OCI-LY7 (cell line): Measurements from ENCODE around the gene NOXA1. TPM values are rescaled to one million over a fixed set of nuclear protein-coding genes. Genes with fewer than 3 reads are reported as not detected.

Experiments
- BruUV-seq: library from RNA; stranded (reverse); fragments of 400-500 nt; replicated peaks from 2 replicates; lab custom pipeline; 2021; lab: Mats Ljungman, UMichigan
- CTCF ChIA-PET: fragments of 300-600 bp; sonication (Branson Sonifier 250); formaldehyde crosslinking; loops from one replicate; lab custom pipeline; 2022; ENCODE audit warnings: antibody characterized with exemption; ENCODE audit not compliant: unreplicated experiment; lab: Charles Lee
- POLR2A ChIA-PET: fragments of 300-600 bp; sonication (Branson Sonifier 250); formaldehyde crosslinking; loops from one replicate; lab custom pipeline; 2022; ENCODE audit warnings: antibody characterized with exemption; lab: Charles Lee
- DNase-seq: peaks from one replicate; pipeline ENCODE4 v3.0.0-alpha.2; 2015; ENCODE audit warnings: low spot score
- H2AFZ ChIP-seq: fragments of 200-600 bp; sonication (generic), shearing (Covaris generic); 2 replicates; pipeline ENCODE4 v1.6.1; 2014; ENCODE audit warnings: mild to moderate bottlenecking, antibody characterized with exemption, low read length, moderate library complexity
- H3K27ac ChIP-seq: fragments of 200-600 bp; sonication (generic); 2 replicates; pipeline ENCODE4 v1.5.1; 2014; ENCODE audit warnings: mixed run types, low read depth, mild to moderate bottlenecking, moderate library complexity, low read length, inconsistent platforms; ENCODE audit not compliant: poor library complexity, severe bottlenecking
- H3K36me3 ChIP-seq: fragments of 200-600 bp; sonication (generic); 2 replicates; pipeline ENCODE4 v1.6.1; 2014; ENCODE audit warnings: mild to moderate bottlenecking, antibody characterized with exemption, low read length, moderate library complexity, mixed read lengths; ENCODE audit not compliant: insufficient read depth
- H3K4me1 ChIP-seq: fragments of 200-600 bp; sonication (generic); 2 replicates; pipeline ENCODE4 v1.5.1; 2014; ENCODE audit warnings: mild to moderate bottlenecking, low read length; ENCODE audit not compliant: insufficient read depth, poor library complexity, severe bottlenecking
- H3K4me2 ChIP-seq: fragments of 200-600 bp; sonication (generic); 2 replicates; pipeline ENCODE4 v1.6.1; 2014; ENCODE audit warnings: mild to moderate bottlenecking, low read length
- H3K4me3 ChIP-seq: fragments of 200-600 bp; sonication (generic); 2 replicates; pipeline ENCODE4 v1.5.1; 2014; ENCODE audit warnings: mild to moderate bottlenecking, low read depth, low read length; ENCODE audit not compliant: poor library complexity, severe bottlenecking
- H3K79me2 ChIP-seq: fragments of 200-600 bp; sonication (generic); 2 replicates; pipeline ENCODE4 v1.6.1; 2016; ENCODE audit warnings: low read depth, mild to moderate bottlenecking, low read length, moderate library complexity, mixed read lengths; ENCODE audit not compliant: insufficient read depth
- H3K9me2 ChIP-seq: fragments of 200-600 bp; sonication (generic); 2 replicates; pipeline ENCODE4 v1.6.1; 2016; ENCODE audit warnings: mild to moderate bottlenecking, low read length, mixed read lengths; ENCODE audit not compliant: insufficient read depth
- H3K9me3 ChIP-seq: fragments of 200-600 bp; sonication (generic); 2 replicates; pipeline ENCODE4 v1.6.1; 2014; ENCODE audit warnings: mild to moderate bottlenecking, mixed run types, low read length, mixed read lengths
- H4K20me1 ChIP-seq: fragments of 200-600 bp; sonication (generic); 2 replicates; pipeline ENCODE4 v1.6.1; 2014; ENCODE audit warnings: mild to moderate bottlenecking, antibody characterized with exemption, low read length, moderate library complexity, mixed read lengths; ENCODE audit not compliant: insufficient read depth
- EZH2phosphoT487 ChIP-seq: fragments of 200-600 bp; sonication (generic); IDR thresholded peaks from 2 replicates; pipeline ENCODE4 v1.6.1; 2018; ENCODE audit warnings: low read depth, borderline replicate concordance, mild to moderate bottlenecking, mixed run types, antibody characterized with exemption, low read length, moderate library complexity, mixed read lengths
- intact Hi-C: fragments of 100-400 bp; cut with micrococcal nuclease; formaldehyde crosslinking; loops from one replicate; pipeline ENCODE4 v1.10.0; 2022; ENCODE audit not compliant: unreplicated experiment
- total RNA-seq, 2 experiments: library from RNA; depleted of rRNA in 1 of 2; stranded (reverse); fragments of >200 nt in 1 of 2; shearing (Covaris generic) in 1 of 2; gene quantifications; 2 replicates each; pipeline ENCODE4 v1.2.3, GENCODE V29; 2014 to 2022
- TF ChIP-seq, protein P1 (sequence below): fragments of 200-600 bp; sonication (generic); conservative IDR thresholded peaks from 2 replicates; pipeline ENCODE4 v1.5.1; 2014; ENCODE audit warnings: mild to moderate bottlenecking, antibody characterized with exemption, low read length, moderate library complexity, mixed read lengths

NOXA1 gene
- total RNA-seq, 2 experiments from 2014 or later = not detected

DNA sequence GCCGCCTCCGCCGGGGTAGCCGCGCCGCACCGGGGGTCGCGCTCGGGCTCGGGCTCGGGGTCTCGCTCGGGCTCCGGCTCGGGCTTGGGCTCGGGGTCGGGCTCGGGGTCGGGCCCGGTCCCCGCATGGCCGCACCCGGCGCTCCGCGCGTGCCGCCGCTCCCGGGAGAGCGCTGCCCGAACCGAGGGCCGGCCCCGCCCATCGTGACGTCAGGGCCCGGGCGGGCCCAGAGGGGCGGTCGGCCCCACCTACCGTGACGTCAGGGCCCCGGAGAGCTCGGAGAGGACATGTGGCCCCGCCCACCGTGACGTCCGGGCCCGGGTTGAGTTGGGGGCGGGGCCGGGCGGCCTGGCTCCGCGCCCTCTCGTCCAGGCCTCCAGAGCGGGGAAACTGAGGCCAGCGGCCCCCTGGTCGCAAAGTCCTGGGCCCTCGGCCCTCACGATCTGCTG lies 36.0 kb downstream of the NOXA1 start, which contains the start of gene NSMF:
TSS of gene NSMF (minus strand) at position 183 of the 449 bp plus-strand sequence. CDS start 232 bp downstream, outside the sequence.
- intact Hi-C loops = no loop called here
- POLR2A ChIA-PET = no interaction called here
- CTCF ChIA-PET = no interaction called here

DNA sequence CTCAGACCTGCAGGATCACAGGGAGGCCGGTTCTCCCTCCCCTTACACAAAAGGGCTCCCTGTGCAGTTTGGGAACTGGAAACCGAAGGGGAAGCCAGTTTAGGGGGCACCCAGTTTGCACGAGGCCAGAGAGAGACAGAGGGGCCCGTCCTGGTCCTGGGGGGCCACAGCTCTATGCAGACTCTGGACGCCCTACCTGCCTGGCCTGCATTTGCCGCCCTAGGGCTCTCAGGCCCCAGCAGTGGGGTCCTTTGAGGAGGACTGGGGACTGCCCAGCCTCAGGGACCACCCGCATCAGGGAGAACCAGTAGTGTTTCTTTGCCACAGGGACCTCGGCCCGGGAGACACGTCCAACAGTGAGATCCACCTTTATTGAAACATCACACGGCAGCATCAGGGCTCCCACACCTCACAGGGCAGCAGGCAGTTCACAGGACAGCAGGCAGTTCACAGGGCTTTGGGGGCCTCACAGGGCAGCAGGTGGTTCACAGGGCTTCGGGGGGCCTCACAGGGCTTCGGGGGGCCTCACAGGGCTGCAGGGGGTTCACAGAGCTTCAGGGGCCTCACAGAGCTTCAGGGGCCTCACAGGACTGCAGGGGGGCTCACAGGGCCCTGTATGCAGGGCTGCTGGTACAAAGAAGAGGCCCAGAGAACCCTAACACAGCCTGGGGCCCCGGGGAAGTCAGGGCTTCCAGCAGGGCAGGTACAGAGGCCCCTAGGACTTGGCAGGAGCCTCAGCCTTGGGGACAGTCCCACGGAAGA lies 36.6 kb downstream of the NOXA1 start:
- Histone ChIP-seq H3K9me2 (no peaks in the 10 kb centered on the region), H4K20me1 (no peaks in the 10 kb centered on the region), H3K79me2 (no peaks in the 10 kb centered on the region), H3K4me1 (peaks cover 36% of the 10 kb centered on the region), H3K36me3 (no peaks in the 10 kb centered on the region), H3K9me3 (no peaks in the 10 kb centered on the region), H3K4me2 (peak overlapping the region; percentile 68), H3K27ac (peak overlapping the region; percentile 32), H2AFZ (peak overlapping the region; percentile 62; the same call in 1 of the 2 replicates), H3K4me3 (peak overlapping the region; percentile 77)
- intact Hi-C loops = no loop called here
- BruUV-seq = no TSS peak
- DNase-seq = no peak
- CTCF ChIA-PET = no interaction called here
- TF ChIP-seq, protein P1, sequence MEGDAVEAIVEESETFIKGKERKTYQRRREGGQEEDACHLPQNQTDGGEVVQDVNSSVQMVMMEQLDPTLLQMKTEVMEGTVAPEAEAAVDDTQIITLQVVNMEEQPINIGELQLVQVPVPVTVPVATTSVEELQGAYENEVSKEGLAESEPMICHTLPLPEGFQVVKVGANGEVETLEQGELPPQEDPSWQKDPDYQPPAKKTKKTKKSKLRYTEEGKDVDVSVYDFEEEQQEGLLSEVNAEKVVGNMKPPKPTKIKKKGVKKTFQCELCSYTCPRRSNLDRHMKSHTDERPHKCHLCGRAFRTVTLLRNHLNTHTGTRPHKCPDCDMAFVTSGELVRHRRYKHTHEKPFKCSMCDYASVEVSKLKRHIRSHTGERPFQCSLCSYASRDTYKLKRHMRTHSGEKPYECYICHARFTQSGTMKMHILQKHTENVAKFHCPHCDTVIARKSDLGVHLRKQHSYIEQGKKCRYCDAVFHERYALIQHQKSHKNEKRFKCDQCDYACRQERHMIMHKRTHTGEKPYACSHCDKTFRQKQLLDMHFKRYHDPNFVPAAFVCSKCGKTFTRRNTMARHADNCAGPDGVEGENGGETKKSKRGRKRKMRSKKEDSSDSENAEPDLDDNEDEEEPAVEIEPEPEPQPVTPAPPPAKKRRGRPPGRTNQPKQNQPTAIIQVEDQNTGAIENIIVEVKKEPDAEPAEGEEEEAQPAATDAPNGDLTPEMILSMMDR = no peak
- no peak for TF ChIP-seq EZH2phosphoT487
- POLR2A ChIA-PET = no interaction called here

More for the DNA sequence above, 36.0 kb downstream of the NOXA1 start, which contains the start of gene NSMF:
- TF ChIP-seq, protein P1 = no peak
- TF ChIP-seq EZH2phosphoT487 = no peak
- Histone ChIP-seq H3K4me1 (peaks cover 42% of the 10 kb centered on the region), H4K20me1 (no peaks in the 10 kb centered on the region), H3K4me3 (peak within 1 kb of the TSS; percentile 77), H3K36me3 (no peaks in the 10 kb centered on the region), H3K9me3 (no peaks in the 10 kb centered on the region), H3K9me2 (no peaks in the 10 kb centered on the region), H2AFZ (peak within 1 kb of the TSS; percentile 62; the same call in 1 of the 2 replicates), H3K27ac (peak within 1 kb of the TSS; percentile 32), H3K4me2 (peak within 1 kb of the TSS; percentile 93), H3K79me2 (no peaks in the 10 kb centered on the region)
- DNase-seq = peak; percentile 94
- BruUV-seq = no TSS peak
